K562 (cell line): Measurements from ENCODE around the gene ABAT. TPM values are rescaled to one million over a fixed set of nuclear protein-coding genes. Genes with fewer than 3 reads are reported as not detected.

Experiments used
- ATAC-seq: fragments of 200-7000 bp; cut with Tn5 transposase; 3 replicates; pipeline ENCODE4 v1.9.1; 2020; ENCODE audit warnings: moderate library complexity
- BruUV-seq: library from RNA; stranded (reverse); fragments of 400-500 nt; replicated peaks from 2 replicates; lab custom pipeline; 2021; lab: Mats Ljungman, UMichigan
- CTCF ChIA-PET: fragments of 300-600 bp; formaldehyde crosslinking; extraction: SDS; loops from one replicate; lab custom pipeline; 2021; ENCODE audit warnings: low intra/inter-chr PET ratio; lab: Yijun Ruan, JAX
- POLR2A ChIA-PET: fragments of 300-600, 350-650 bp; sonication (Branson Sonifier 250); formaldehyde crosslinking; extraction: SDS; loops from one replicate; lab custom pipeline; 2021; ENCODE audit warnings: antibody characterized with exemption, inconsistent platforms; lab: Yijun Ruan, JAX
- DNase-seq, 4 experiments: peaks; one replicate each; pipeline versions ENCODE4 v3.0.0 to v3.0.0-alpha.2; 2011 to 2018; ENCODE audit warnings: low spot score in 3 of 4, mixed read lengths in 3 of 4; ENCODE audit errors: extremely low read depth in 1 of 4
- FAIRE-seq: peaks from 2 replicates; lab custom pipeline; 2011; peaks lifted over from hg19 to GRCh38; lab: Jason Lieb, UNC
- H2AFZ ChIP-seq: 2 replicates; pipeline ENCODE4 v1.6.0; 2011; ENCODE audit warnings: low read depth, low read length, control low read depth, inconsistent platforms
- H3K27ac ChIP-seq: fragments of 200-600 bp; 3 replicates; pipeline ENCODE4 v1.8.0; 2011; ENCODE audit warnings: low read depth, mild to moderate bottlenecking, control low read depth, inconsistent platforms, low read length, moderate library complexity, mixed read lengths; ENCODE audit errors: extremely low read depth
- H3K27me3 ChIP-seq, 2 experiments: fragments of 300-600 bp in 1 of 2; 2 replicates in 1 of 2; 3 replicates in 1 of 2; pipeline versions ENCODE4 v1.6.0 to v1.8.0; 2011; ENCODE audit warnings: inconsistent platforms in 2 of 2, low read length in 2 of 2, mild to moderate bottlenecking in 1 of 2, mixed read lengths in 1 of 2, moderate library complexity in 1 of 2; ENCODE audit not compliant: control insufficient read depth in 2 of 2, insufficient read depth in 2 of 2
- H3K36me3 ChIP-seq: fragments of 300-600 bp; 3 replicates; pipeline ENCODE4 v1.8.0; 2011; ENCODE audit warnings: mild to moderate bottlenecking, low read length, inconsistent platforms; ENCODE audit not compliant: control insufficient read depth, insufficient read depth
- H3K4me1 ChIP-seq, 2 experiments: fragments of 200-600 bp in 1 of 2; replicated peaks in 1 of 2; 2 replicates in 1 of 2; 3 replicates in 1 of 2; pipeline versions ENCODE4 v1.5.1 to v1.8.0; 2011; ENCODE audit warnings: inconsistent platforms in 2 of 2, low read length in 2 of 2, mild to moderate bottlenecking in 1 of 2, mixed read lengths in 1 of 2, moderate library complexity in 1 of 2; ENCODE audit not compliant: control insufficient read depth in 2 of 2, insufficient read depth in 2 of 2
- H3K4me2 ChIP-seq: 2 replicates; pipeline ENCODE4 v1.6.1; 2011; ENCODE audit warnings: low read length, control low read depth, inconsistent platforms, mixed read lengths; ENCODE audit not compliant: insufficient read depth
- H3K4me3 ChIP-seq: fragments of 200-600 bp; sonication (generic), shearing (Covaris generic); 2 replicates; pipeline ENCODE4 v1.5.1; 2016; ENCODE audit warnings: control low read depth, inconsistent platforms
- H3K79me2 ChIP-seq: fragments of 200-600 bp; 3 replicates; pipeline ENCODE4 v1.8.0; 2011; ENCODE audit warnings: low read length, inconsistent platforms; ENCODE audit not compliant: control insufficient read depth, insufficient read depth
- H3K9ac ChIP-seq, 2 experiments: 2 replicates each; pipeline versions ENCODE4 v1.6.0 to v1.6.1; 2011; ENCODE audit warnings: low read depth in 2 of 2, low read length in 2 of 2, control low read depth in 1 of 2, inconsistent platforms in 1 of 2, mild to moderate bottlenecking in 1 of 2, mixed read lengths in 1 of 2; ENCODE audit not compliant: insufficient read depth in 1 of 2
- H3K9me1 ChIP-seq: one replicate; pipeline ENCODE4 v1.6.0; 2011; ENCODE audit warnings: inconsistent platforms, mild to moderate bottlenecking, low read length, moderate library complexity; ENCODE audit not compliant: control insufficient read depth, insufficient read depth
- H3K9me3 ChIP-seq: replicated peaks from 2 replicates; pipeline ENCODE4 v1.5.1; 2011; ENCODE audit warnings: low read depth, low read length, inconsistent platforms; ENCODE audit not compliant: control insufficient read depth, insufficient read depth
- H4K20me1 ChIP-seq: replicated peaks from 2 replicates; pipeline ENCODE4 v1.6.1; 2011; ENCODE audit warnings: low read length, inconsistent platforms, mixed read lengths; ENCODE audit not compliant: control insufficient read depth, insufficient read depth
- EWSR1 ChIP-seq: fragments of 450-650 bp; IDR thresholded peaks from 2 replicates; pipeline ENCODE4 v1.6.1; 2018; ENCODE audit warnings: borderline replicate concordance, mild to moderate bottlenecking, low read depth, moderate library complexity; ENCODE audit not compliant: partially characterized antibody
- GABPB2 ChIP-seq: fragments of 250-450 bp; sonication (Bioruptor Pico); conservative IDR thresholded peaks from 2 replicates; pipeline ENCODE4 v1.5.1; 2021; ENCODE audit warnings: mild to moderate bottlenecking
- NELFE ChIP-seq: IDR thresholded peaks from 2 replicates; pipeline ENCODE4 v1.6.1; 2011; ENCODE audit warnings: mild to moderate bottlenecking; ENCODE audit not compliant: insufficient read depth, insufficient read length
- NONO ChIP-seq, 2 experiments: fragments of 200-400 bp in 1 of 2; fragments of 450-650 bp in 1 of 2; formaldehyde crosslinking in 1 of 2; IDR thresholded peaks; 2 replicates each; pipeline ENCODE4 v1.6.1; 2017; ENCODE audit warnings: low read depth in 2 of 2, mild to moderate bottlenecking in 2 of 2, moderate library complexity in 2 of 2, low read length in 1 of 2
- RAD21 ChIP-seq, 2 experiments: fragments of 250-450 bp in 1 of 2; fragments of 450-650 bp in 1 of 2; sonication (Bioruptor Pico) in 1 of 2; formaldehyde crosslinking in 1 of 2; IDR thresholded peaks in 1 of 2; conservative IDR thresholded peaks in 1 of 2; 2 replicates each; pipeline versions ENCODE4 v1.4.0 to v1.8.0; 2020 to 2022; ENCODE audit warnings: mild to moderate bottlenecking in 2 of 2, moderate library complexity in 1 of 2
- ZNF134 ChIP-seq: fragments of 250-450 bp; sonication (Bioruptor Pico); conservative IDR thresholded peaks from 2 replicates; pipeline ENCODE4 v1.4.0; 2020
- ZNF274 ChIP-seq: IDR thresholded peaks from 2 replicates; pipeline ENCODE4 v1.6.1; 2011; ENCODE audit warnings: low read depth, mild to moderate bottlenecking, low read length, moderate library complexity, borderline replicate concordance
- ZNF79 ChIP-seq: fragments of 250-450 bp; sonication (Bioruptor Pico); IDR thresholded peaks from 2 replicates; pipeline ENCODE4 v1.4.0; 2020; ENCODE audit warnings: low read depth, mild to moderate bottlenecking, moderate library complexity
- WGBS: fragments of 100-300 bp; shearing (Covaris generic); methylation state at CpG from one replicate; pipeline ENCODE4 v1.1.6; 2016; ENCODE audit warnings: low coverage, mixed read lengths; ENCODE audit not compliant: insufficient coverage; ENCODE audit errors: missing lambda C conversion rate; 5-methylcytosine and 5-hydroxymethylcytosine counted together
- in situ Hi-C: fragments of 300-500 bp; cut with MboI; formaldehyde crosslinking; loops from 4 replicates; pipeline ENCODE4 v1.15.0; 2018; ENCODE audit warnings: inconsistent platforms, mixed read lengths
- intact Hi-C: fragments of 100-400 bp; cut with micrococcal nuclease; formaldehyde crosslinking; loops from 2 replicates; pipeline ENCODE4 v1.14.2; 2022
- polyA plus RNA-seq, 8 experiments: library from polyadenylated mRNA; depleted of rRNA in 4 of 8; stranded (reverse) in 5 of 8; unstranded in 3 of 8; fragments of >200 nt; fragmentation: Nextera tagmentation in 2 of 8; fragmentation: Illumina TruSeq in 1 of 8; extraction: Ambion mirVana in 2 of 8; extraction: Trizol in 1 of 8; gene quantifications; 2 replicates each; pipeline versions ENCODE4 v1.2.1 to v1.2.3, GENCODE V29; 2011 to 2014; ENCODE audit warnings: inconsistent platforms in 1 of 8, missing spikeins in 1 of 8
- total RNA-seq, 7 experiments: library from RNA; depleted of rRNA in 6 of 7; stranded (reverse); fragments of >200 nt in 6 of 7; fragmentation: Illumina TruSeq in 2 of 7; extraction: Trizol in 2 of 7; gene quantifications; 2 replicates each; pipeline versions ENCODE4 v1.2.1 to v1.2.3, GENCODE V29; 2011 to 2021; ENCODE audit warnings: low replicate concordance in 1 of 7
- TF ChIP-seq, protein P1 (sequence below): sonication (generic); formaldehyde crosslinking; IDR thresholded peaks from 2 replicates; pipeline ENCODE4 v1.8.0; 2022; ENCODE audit warnings: mild to moderate bottlenecking, missing genetic modification reagents, borderline replicate concordance
- TF ChIP-seq, protein P2 (sequence below): IDR thresholded peaks from 2 replicates; pipeline ENCODE4 v1.6.1; 2011; ENCODE audit warnings: borderline replicate concordance, low read depth, mild to moderate bottlenecking, moderate library complexity, low read length; ENCODE audit not compliant: insufficient read depth, poor library complexity, severe bottlenecking
- TF ChIP-seq, protein P3 (sequence below): fragments of 450-650 bp; IDR thresholded peaks from 2 replicates; pipeline ENCODE4 v1.6.1; 2016; ENCODE audit warnings: borderline replicate concordance

Gene ABAT
- total and polyA plus RNA-seq, 9 of the 15 experiments (the other 6 are each of a cell fraction or from before 2014, with no cell fraction given): 0.01 to 0.49 (median 0.10) TPM

DNA sequence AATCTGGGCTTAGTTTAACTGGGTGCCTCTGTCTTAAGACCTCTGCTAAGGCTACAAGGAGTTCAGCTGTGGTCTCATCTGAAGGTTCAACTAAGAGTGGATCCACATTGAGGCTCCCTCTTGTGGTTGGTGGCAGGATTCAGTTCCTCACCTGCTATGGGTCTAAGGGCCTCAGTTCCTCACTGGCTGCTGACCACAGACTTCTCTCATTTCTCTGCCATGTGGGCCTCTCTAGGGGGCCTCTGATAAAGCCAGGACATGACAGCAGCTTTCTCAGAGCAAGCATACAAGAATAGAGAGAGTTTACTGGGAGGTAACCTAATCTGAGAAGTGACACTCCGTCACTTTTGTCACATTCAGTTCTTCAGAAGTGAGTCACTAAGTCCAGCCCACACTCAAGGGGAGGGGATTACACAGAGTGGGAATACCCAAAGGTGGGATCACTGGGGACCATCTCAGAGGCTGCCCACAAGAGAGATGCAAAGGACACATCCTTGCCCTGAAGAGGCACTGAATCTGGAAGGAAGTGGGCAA is 19.2 kb upstream of the ABAT start:
- intact Hi-C loops (loop anchor here (5.0 kb wide), 2 partner anchors 88 to 142 kb away; partner anchors contain the start of genes PMM2 and TMEM186), in situ Hi-C loops (no loop called here)
- ATAC-seq (peak; percentile 82), DNase-seq (peak in 3 of 4 experiments; percentile 17 to 37 (median 22)), FAIRE-seq (peak; percentile 71)
- H3K9me1 ChIP-seq: no peaks in the 10 kb centered on the region
- ChIA-PET POLR2A (no interaction called here), CTCF (interaction anchor here (0.7 kb wide), 1 partner anchor 570 kb away, joined by 3 read pairs; no protein-coding TSS in a partner anchor)
- peaks cover 9% of the 10 kb centered on the region for H4K20me1 ChIP-seq
- H3K27me3 ChIP-seq: peaks cover 4 to 18% of the 10 kb centered on the region in 2 experiments; a peak in 2 of 5 replicates
- H3K9ac ChIP-seq: no peak overlapping the region
- no peaks in the 10 kb centered on the region for H3K79me2 ChIP-seq
- no peaks in the 10 kb centered on the region for H3K36me3 ChIP-seq
- no peaks in the 10 kb centered on the region; a peak in 1 of 5 replicates for H3K4me1 ChIP-seq
- no TSS peak for BruUV-seq
- no peak overlapping the region for H3K27ac ChIP-seq
- H3K4me2 ChIP-seq: no peak overlapping the region
- 0% methylated on average over 1 of the region's 1 CpG for WGBS
- H3K4me3 ChIP-seq: no peak overlapping the region
- no peaks in the 10 kb centered on the region for H3K9me3 ChIP-seq
- H2AFZ ChIP-seq: no peak overlapping the region
- TF ChIP-seq ZNF79 (CRISPR knock-in tag): no peak
- TF ChIP-seq NONO (IDR thresholded peaks at IDR 0.05; ENCODE audit: low read depth in 2 of 2, low read length in 1 of 2): no peak
- TF ChIP-seq, protein P1, sequence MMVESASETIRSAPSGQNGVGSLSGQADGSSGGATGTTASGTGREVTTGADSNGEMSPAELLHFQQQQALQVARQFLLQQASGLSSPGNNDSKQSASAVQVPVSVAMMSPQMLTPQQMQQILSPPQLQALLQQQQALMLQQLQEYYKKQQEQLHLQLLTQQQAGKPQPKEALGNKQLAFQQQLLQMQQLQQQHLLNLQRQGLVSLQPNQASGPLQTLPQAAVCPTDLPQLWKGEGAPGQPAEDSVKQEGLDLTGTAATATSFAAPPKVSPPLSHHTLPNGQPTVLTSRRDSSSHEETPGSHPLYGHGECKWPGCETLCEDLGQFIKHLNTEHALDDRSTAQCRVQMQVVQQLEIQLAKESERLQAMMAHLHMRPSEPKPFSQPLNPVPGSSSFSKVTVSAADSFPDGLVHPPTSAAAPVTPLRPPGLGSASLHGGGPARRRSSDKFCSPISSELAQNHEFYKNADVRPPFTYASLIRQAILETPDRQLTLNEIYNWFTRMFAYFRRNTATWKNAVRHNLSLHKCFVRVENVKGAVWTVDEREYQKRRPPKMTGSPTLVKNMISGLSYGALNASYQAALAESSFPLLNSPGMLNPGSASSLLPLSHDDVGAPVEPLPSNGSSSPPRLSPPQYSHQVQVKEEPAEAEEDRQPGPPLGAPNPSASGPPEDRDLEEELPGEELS: no peak
- TF ChIP-seq ZNF134 (CRISPR knock-in tag): no peak
- TF ChIP-seq, protein P2, sequence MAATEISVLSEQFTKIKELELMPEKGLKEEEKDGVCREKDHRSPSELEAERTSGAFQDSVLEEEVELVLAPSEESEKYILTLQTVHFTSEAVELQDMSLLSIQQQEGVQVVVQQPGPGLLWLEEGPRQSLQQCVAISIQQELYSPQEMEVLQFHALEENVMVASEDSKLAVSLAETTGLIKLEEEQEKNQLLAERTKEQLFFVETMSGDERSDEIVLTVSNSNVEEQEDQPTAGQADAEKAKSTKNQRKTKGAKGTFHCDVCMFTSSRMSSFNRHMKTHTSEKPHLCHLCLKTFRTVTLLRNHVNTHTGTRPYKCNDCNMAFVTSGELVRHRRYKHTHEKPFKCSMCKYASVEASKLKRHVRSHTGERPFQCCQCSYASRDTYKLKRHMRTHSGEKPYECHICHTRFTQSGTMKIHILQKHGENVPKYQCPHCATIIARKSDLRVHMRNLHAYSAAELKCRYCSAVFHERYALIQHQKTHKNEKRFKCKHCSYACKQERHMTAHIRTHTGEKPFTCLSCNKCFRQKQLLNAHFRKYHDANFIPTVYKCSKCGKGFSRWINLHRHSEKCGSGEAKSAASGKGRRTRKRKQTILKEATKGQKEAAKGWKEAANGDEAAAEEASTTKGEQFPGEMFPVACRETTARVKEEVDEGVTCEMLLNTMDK: peak; percentile 53
- TF ChIP-seq, protein P3, sequence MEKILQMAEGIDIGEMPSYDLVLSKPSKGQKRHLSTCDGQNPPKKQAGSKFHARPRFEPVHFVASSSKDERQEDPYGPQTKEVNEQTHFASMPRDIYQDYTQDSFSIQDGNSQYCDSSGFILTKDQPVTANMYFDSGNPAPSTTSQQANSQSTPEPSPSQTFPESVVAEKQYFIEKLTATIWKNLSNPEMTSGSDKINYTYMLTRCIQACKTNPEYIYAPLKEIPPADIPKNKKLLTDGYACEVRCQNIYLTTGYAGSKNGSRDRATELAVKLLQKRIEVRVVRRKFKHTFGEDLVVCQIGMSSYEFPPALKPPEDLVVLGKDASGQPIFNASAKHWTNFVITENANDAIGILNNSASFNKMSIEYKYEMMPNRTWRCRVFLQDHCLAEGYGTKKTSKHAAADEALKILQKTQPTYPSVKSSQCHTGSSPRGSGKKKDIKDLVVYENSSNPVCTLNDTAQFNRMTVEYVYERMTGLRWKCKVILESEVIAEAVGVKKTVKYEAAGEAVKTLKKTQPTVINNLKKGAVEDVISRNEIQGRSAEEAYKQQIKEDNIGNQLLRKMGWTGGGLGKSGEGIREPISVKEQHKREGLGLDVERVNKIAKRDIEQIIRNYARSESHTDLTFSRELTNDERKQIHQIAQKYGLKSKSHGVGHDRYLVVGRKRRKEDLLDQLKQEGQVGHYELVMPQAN: no peak
- TF ChIP-seq NELFE: no peak
- no peak for TF ChIP-seq ZNF274
- no peak for TF ChIP-seq GABPB2
- TF ChIP-seq RAD21 (CRISPR knock-in tag; conservative IDR thresholded peaks at IDR 0.05 in 1 of 2, IDR thresholded peaks at IDR 0.05 in 1 of 2): peak in 1 of 2 experiments; percentile 25; a peak in 2 of 4 replicates
- no peak for TF ChIP-seq EWSR1
